WTC11 (cell line): ENCODE results near the gene PRPSAP2.
"Not testable (repeated sequence)": the region's sequence is repeated elsewhere in the genome, so short reads cannot be mapped to it uniquely, and the experiment has no call there.

Source experiments
- CTCF ChIP-seq: fragments of 200-600 bp; IDR thresholded peaks from 2 replicates; pipeline ENCODE4 v1.8.0; 2022; ENCODE audit warnings: antibody characterized with exemption
- ZNF138 ChIP-seq: sonication (generic); formaldehyde crosslinking; conservative IDR thresholded peaks from 2 replicates; pipeline ENCODE4 v1.8.1; 2022; ENCODE audit warnings: mild to moderate bottlenecking, moderate library complexity, missing genetic modification reagents

GRCh38 chr17:18821430-18821829 is 36.5 kb upstream of the PRPSAP2 start:
- not testable (repeated sequence) for TF ChIP-seq ZNF138, CTCF
